HG03575 (cell line): Measurements from ENCODE around the gene ZNF646.

Source experiments
- ATAC-seq: cut with Tn5 transposase; IDR thresholded peaks from one replicate; pipeline ENCODE4 v1.9.1; 2021; ENCODE audit not compliant: unreplicated experiment, insufficient number of reproducible peaks, low FRiP score; ENCODE audit errors: extremely low read depth

The ZNF646 gene

GRCh38 chr16:31127182-31127581 lies 53.0 kb downstream of the ZNF646 start:
- no peak for ATAC-seq

GRCh38 chr16:31128711-31129567 lies 54.7 kb downstream of the ZNF646 start:
- no peak for ATAC-seq

- no peak for ATAC-seq
These were observed 55.5 kb downstream of the ZNF646 start for GRCh38 chr16:31129568-31130335.

DNA sequence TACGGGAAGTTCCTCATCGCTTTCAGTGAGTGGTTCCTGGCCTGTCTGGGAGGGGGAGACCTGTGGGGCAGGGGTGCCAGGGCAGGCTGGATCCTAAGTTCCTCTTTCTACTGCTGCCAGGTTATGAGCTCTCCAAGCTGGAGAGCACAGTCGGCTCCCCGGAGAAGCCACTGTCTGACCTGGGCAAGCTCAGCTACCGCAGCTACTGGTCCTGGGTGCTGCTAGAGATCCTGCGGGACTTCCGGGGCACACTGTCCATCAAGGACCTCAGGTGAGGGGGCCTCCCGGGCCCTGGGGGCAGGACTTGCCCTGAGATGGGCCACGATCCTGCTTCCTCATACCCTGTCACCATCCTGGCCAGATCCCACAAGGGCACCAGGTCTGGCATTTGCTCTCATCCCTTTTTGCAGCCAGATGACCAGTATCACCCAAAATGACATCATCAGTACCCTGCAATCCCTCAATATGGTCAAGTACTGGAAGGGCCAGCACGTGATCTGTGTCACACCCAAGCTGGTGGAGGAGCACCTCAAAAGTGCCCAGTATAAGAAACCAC lies 56.2 kb downstream of the ZNF646 start:
- no peak for ATAC-seq

DNA sequence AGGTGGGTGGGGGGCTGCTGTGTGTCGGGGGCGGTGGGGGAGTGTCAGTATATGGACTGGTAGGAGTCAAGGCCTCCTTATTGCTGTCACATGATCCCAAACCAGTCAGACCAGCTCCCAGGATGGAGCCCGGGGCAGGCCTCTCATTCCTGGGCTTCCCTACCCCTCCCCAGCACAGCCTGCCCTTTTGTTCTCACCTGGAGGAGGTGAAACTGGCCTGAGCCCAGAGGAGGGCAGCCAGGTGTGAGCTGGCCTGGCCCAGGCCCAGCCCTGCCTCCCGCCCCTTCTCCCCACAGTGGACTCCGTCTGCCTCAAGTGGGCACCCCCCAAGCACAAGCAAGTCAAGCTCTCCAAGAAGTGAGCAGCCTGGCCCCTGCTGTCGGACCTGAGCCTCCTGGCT lies 56.7 kb downstream of the ZNF646 start:
- no peak for ATAC-seq

GRCh38 chr16:31131416-31131815 lies 57.2 kb downstream of the ZNF646 start:
- ATAC-seq, result no peak

- no peak for ATAC-seq
These were observed 57.6 kb downstream of the ZNF646 start for GRCh38 chr16:31131841-31132271.

DNA sequence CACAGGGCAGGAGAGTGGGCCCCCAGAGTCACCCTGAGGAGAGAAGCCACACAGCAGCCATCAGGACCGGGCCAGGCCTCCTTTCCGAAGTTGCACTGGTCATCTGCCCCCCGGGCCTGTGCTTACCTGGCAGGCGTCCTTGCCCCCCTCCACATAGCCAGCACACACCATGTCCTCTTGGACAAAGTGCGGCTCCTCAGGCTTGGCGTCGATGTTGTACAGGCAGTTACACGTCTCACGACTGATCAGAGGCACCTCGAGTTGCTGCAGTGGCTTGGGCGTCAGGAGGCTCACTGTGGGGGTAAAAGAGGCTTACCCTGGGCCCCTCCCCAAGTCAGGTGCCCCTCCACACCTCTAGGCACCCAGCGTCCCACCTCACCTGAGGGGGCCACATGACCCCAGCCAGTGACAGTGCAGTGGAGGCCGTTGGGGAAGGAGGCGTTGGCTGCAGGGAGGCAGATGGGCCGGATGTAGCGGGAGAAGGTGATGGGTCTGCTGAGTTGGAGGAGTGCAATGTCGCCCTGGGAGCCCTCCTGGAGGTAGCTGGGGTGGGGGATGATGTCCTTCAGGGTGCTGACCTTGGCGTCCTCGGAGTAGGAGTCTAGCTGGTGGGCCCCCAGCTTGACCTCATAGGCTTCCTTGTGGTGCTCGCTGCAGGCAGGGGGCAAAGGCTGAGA lies 58.2 kb downstream of the ZNF646 start:
- ATAC-seq, result no peak

DNA sequence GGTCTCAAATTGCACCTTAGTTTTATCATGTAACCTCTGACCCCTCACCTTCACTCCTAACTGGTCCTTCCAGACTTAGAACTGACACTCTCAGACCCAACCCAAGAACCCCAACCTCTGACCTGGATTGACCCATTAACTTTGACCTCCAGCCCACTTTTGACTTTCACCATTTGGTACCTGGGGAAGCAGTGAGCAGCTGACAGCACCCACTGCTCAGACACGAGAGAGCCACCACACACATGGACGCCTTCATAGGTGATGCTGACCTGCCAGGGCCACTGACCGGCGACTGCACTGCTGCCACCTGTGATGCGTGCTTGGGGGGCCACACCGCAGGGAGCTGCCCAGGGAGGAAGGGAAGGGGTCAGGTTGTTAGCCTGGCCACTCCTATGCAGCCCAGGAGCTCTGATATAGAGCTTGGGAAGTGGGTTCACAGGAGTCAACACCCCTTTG lies 58.9 kb downstream of the ZNF646 start:
- no peak for ATAC-seq
